NCI-H2196 (cell line): ENCODE results near the gene KIF13A.

ENCODE experiments used
- DNase-seq: peaks from one replicate; lab custom pipeline; 2025; ENCODE audit not compliant: unreplicated experiment; lab: John Stamatoyannopoulos, UW

Gene KIF13A

DNA sequence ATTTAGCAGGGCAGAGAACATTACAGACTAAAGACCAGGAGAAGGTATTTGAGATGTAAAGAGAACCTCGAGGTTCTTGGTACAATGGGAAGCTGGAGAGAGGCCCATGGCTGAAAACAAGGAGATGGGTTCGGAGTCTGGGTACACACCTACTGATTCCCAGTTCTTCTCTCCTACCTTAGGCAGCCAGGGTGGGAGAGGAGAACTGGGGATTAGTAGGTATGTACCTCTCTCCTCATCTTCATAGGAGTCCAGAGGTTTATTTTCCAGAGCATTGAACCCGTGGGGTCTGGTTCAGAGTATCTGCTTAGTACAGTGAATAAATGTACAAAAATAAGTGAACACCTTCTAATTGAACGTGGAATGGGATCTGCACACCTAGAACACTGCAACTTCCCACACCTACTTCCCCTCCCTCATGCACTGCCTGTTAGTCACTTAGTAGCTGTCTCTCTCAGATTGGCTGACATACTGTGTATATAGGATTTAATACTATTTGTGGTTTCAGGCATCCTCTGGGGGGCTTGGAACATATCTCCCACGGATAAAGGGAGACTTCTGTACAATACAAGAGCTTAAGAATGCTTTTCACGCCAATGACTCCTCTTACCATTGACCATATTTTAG, 257.2 kb downstream of the KIF13A start:
- DNase-seq, result no peak

DNA sequence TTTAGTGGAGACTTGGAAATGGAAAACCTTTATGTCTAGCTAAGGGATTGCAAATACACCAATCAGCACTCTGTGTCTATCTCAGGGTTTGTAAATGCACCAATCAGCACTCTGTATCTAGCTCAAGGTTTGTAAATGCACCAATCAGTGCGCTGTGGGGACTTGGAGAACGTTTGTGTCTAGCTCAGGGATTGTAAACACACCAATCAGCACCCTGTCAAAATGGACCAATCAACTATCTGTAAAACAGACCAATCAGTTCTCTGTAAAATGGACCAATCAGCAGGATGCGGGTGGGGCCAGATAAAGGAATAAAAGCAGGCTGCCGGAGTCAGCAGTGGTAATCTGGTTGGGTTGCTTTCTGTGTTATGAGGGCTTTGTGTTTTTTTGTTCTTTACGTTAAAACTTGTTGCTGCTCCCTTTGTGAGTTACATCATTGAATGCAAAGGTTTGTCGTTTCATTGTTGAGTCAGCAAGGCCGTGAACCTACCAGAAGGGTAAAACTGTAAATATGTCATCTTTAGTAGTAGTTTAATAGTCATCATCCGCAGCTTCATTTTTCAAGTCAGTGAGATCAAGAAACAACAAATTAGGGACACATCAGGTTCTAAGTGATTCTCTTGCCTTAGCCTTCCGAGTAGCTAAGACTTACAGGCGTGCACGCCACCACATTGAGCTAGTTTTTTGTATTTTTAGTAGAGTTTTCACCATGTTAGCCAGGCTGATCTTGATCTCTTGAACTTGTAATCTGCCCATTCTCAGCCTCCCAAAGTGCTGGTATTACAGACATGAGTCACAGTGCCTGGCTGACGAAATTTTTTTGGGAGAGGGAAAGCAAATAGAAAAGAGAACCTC, 258.0 kb downstream of the KIF13A start:
- DNase-seq, result no peak

DNA sequence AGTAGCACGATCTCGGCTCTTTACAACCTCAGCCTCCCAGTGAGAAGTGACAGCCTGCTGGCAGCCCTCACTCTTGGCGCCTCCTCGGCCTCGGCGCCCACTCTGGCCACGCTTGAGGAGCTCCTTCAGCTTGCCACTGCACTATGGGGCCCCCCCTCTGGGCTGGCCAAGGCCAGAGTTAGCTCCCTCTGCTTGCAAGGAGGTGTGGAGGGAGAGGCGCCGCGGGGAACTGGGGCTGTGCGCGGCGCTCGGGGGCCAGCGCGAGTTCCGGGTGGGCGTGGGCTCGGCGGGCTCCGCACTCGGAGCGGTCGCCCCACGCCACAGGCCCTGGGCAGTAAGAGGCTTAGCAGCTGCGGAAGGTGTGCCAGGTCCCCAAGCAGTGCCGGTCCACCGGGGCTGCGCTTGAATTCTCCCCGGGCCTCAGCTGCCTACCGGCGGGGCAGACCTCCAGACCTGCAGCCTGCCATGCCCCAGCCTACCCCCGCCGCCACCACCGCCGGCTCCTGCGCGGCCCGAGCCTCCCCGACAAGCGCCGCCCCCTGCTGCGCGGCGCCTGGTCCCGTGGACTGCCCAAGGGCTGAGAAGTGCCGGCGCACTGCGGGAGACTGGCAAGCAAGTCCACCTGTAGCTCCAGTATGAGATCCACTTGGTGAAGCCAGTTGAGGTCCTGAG, 258.7 kb downstream of the KIF13A start:
- DNase-seq, result no peak

- no peak for DNase-seq
Measured at GRCh38 chr6:17725083-17725482, 262.4 kb downstream of the KIF13A start.

- DNase-seq, result no peak
Measured at GRCh38 chr6:17724341-17724740, 263.1 kb downstream of the KIF13A start.

- no peak for DNase-seq
Measured at GRCh38 chr6:17721671-17722070, 265.8 kb downstream of the KIF13A start.

DNA sequence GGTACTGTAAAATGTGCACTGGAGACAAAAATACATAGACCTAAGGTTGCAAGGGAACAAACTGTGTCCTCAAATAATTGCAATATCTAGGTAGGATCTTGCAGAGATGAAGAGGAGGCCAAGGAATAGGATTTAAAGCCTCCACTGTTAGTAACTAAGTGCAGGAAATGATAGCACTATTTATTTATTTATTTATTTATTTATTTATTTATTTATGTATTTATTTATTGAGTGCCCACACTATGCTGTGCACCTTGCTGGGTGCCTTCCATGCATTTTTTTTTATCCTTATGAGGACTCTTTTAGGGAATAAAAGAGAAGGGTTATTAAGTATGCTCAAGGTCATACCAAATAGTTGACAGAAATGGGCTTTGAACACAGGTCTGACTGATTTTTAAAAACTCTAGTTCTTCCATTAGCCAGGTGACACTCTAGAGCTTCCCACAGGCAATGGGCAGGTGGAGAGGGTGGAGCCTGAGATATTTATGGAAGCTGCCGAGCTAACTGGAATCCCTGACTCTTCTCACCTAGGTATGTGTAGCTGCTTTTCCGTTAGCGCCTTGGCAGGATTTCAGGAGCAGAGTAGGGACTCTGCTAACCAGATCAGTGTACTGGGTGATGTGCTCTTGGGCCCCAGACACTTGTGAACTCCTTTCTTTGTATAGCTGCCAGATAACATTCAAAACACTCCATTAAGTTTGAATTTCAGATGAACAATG, 268.0 kb downstream of the KIF13A start:
- DNase-seq, result no peak

GRCh38 chr6:17716221-17716620, 271.2 kb downstream of the KIF13A start:
- DNase-seq, result no peak

DNA sequence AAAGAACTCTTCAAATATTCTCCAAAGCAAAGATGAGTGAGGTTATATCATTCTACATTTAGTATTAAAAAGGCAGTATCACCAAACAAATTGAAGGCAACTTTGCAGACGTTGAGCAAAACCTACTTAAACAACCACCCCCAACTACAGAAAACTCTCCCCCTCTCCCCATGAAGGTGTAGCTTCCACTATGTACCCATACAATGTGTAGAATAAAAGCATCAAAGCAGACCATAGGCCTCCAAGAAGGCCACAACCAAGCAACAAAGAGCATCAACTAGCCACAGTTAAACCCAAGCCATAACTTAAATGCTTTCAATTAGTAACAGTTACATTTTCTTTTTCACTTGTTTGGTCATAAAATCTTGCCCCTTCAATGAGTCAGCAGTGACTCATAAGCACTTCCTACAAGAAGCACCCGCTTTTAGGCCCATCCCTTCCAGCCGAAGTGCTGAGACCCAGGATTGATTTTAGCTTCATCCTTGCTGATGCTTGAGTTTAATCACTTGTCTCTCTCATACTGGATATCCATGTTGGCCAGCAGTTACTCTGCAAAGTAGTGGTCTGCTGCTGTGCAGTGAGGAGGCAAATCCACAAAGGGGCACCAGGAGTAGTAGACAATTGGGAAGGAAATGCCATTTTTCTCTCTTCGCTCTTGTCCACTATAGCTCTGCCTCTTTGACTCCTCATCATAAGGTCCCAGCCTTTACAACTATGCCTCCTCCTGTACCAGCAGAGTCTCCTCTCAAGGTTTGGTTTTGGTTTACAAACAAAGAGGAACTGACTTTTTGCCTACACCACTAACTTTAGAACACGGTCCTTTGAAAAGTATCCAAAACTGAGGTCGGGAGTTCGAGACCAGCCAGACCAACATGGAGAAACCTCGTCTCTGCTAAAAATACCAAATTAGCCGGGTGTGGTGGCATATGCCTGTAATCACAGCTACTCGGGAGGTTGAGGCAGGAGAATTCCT, 272.3 kb downstream of the KIF13A start:
- DNase-seq, result no peak

- DNase-seq, result no peak
Measured at GRCh38 chr6:17714177-17714576, 273.3 kb downstream of the KIF13A start.

DNA sequence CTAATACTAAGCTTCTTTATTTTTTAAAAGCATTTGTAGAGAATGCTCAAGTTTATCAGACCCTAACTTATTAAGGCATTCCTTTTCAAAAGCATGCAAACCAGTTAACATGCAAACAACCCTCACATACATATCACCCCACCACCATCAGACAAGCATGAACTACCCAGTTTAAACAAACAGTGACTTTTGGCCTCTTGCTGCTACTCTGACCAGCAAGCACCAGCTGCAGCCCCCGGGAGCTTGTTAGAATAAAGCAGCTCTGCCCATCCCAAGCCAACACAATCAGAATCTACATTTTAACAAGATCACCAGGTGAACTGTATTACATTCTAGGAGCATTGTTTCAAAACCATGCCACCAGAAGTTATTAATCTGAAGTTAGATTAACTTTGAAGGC, 274.9 kb downstream of the KIF13A start:
- DNase-seq, result no peak

DNA sequence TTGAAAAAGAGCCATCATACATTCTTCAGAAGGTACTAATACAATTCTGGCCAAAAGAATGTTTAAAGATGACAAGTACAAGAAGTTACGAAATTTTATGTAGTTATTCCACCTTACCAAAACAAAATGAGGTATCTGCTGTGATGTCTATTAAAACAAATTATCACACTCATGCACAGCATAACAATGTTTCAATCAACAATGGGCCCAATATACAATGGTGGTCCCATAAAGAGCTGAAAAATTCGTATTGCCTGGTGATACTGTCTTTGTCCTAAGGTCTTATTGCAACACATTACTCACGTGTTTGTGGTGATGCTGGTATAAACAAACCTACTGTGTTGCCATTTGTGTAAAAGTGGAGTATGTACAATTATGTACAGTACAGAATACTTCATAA, 277.1 kb downstream of the KIF13A start:
- DNase-seq, result no peak

DNA sequence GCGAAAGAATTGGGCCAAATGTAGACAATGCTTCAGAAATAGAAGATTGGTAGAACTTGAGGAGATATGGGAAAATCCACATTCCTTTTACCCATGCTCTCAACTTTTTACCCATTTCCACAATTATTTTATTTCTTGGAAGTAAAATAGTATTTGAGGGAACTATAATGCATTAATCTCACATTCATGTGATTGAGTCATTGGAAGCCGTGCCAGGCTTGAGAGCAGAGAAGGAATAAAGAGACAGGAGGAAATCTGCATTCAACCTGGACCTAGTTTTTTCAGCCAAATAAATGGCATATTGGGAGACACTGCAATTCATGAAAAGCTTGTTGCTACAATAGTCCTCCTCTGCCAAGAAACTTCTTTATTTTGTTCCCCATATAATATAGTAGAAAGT, 278.0 kb downstream of the KIF13A start:
- DNase-seq, result no peak
